GM18867 (cell line): ENCODE data around the gene ZNF444.

Source experiments
- ATAC-seq: cut with Tn5 transposase; IDR thresholded peaks from one replicate; pipeline ENCODE4 v1.9.1; 2021; ENCODE audit warnings: mild to moderate bottlenecking, moderate library complexity; ENCODE audit not compliant: unreplicated experiment

Gene ZNF444

DNA sequence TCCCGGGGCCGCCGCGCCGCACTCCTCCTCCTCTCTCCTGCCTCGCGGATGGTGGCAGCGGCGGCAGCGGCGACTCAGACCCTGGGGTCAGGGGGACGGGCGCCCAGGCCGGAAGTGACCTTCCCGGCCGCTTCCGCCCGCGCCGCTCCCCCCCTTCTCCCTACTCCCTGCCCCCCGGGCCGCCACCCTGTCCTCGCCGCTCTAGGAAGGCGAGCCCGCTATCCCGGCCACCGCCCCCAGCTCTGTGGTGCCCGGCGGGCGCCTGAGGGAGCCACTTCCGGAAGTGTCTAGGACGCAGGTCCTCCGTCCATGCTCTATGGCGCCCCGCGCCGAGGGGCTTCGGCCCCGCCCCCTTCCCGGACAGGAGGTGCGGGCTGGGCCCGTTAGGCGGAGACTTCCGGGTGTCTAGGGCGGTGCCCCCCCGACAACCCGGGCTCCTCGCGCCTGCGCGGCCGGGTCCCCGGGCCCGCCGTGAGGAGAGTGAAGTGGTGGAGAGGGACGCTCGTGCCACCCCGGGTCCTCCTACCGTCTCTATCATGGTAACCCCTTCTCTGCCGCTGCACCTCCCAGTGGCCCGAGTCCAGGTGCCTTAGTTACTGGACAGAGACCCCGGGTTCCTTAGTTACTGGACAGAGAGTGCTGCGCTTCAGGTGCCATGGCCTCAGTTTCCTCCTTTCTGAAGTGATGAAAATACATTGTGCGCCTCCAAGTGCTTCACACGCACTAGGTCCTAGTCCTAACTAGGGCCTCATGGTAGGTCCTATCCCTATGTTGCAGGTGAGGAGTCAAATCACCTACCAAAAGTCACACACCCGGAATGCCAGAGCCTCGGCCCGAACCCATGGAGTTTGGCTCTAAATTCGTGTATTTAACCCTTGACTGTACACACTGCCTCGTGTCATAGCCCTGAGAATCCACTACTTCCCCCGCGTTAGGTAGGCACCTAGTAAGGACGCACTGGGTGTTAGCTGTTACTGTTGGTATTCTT is 19.6 kb upstream of the ZNF444 start, which contains the start of gene ZNF787:
TSS of gene ZNF787 (minus strand) at position 116 of the 988 bp plus-strand sequence. CDS start 18,078 bp downstream, outside the sequence.
- ATAC-seq: peak; percentile 86

DNA sequence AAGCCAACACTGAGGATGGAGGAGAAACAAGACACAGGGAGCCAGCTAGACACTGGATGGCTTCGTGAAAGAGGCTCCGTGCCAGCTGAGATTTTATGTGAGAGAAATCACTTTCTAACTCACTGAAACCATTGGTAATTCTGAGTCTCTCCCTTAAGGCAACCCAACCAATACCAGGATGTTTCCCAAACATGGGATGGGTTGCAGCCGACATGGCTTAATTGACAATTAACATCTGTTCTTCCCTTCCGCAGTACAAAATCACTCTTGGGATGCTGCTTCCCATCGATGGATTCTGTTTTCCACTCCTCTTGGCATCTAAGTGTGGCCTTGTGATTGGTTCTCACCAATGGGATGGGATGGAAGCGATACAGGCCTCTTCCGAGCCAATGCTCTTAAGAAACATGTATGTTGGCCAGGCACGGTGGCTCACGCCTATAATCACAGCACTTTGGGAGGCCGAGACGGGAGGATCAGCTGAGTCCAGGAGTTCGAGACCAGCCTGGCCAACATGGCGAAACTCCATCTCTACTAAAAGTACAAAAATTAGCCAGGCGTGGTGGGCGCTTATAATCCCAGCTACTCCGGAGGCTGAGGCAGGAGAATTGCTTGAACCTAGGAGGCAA is 17.7 kb upstream of the ZNF444 start:
- ATAC-seq: no peak

DNA sequence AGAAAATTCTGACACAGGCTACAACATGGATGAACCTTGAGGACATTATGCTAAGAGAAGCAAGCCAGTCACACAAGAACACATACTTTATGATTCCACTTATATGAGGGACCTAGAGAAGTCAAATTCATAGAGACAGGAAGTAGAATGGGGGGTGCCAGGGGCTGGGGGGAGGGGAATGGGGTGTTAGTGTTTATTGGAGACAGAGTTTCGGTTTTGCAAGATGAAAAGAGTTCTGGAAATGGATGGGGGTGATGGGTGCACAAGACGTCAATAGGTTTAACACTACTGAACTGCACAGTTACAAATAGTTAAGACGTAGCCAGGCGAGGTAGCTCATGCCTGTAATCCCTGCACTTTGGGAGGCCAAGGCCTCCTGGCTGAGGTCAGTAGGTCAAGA is 16.5 kb upstream of the ZNF444 start:
- ATAC-seq: no peak

DNA sequence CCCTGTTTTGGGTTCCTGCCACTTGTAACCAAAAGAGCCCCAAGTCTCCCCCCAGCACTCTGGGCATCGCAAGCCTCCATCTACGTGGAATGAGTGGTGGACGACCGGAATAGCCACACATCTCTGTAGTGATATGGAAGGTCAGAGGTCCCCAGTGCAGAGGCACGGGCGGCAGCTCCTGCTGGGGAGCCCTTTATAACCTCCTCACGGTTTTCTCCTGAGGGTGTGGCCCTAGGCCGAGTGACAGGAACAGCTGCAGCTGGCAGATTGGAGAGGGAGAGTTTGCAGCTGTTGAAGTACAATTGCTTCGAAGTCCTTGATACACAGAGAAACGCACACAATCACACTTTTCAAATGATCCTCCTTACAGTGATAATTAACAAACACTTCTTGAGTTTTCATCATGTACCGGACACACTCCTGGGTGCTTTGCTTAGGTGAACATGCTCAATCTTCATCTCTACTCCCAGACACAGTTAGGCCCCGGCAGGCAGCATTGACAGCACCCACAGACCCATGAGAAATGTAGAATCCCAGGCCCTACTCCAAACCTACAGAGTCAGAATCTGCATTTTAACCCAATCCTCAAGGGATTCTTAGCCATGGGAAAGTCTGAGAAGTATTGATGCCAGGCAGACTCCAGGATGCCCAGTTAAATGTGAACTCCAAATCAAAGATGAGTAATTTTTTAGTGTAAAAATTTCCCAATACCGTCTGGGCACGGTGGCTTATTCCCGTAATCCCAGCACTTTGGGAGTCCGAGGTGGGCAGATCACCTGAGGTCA is 15.1 kb upstream of the ZNF444 start:
- ATAC-seq: no peak

DNA sequence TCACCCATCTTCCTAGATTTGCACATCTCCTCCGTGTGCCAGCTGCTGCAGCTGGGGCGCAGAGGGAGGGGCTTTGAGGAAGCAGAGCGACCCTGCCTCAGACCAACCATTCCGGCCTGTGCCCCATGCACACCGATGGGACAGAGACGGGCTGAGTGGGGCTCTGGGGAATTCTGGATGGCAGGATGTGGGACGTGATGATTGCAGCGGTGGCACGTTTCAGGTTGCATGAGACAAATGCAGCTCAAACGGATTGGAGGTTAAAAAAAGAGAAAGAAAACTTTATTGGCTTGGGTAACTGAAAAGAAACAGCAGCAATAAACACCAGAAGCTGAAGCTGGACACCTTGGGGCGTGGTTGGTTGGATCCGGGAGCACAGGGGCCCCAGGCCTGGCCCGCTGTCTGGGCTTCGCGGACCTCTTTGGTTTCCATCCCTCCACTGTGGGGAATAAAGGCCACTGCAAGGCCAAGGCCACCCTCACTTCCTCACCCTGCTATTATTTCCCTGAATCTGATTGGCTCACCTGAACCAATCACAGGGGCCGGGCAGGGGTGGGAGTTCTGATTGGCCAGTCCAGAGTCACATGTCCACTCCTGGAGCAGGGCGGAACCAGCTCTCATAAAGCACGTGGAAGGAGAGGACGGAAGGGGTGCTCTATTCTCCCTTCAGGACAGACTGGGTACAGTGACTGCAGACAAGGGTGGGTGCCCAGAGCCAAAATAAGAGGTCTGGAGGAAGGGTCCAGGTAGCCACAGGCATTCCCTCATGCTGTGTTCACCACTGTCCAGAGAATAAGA is 13.9 kb upstream of the ZNF444 start:
- no peak for ATAC-seq

- ATAC-seq: no peak
Observed at GRCh38 chr19:56130006-56130405, 11.1 kb upstream of the ZNF444 start.

DNA sequence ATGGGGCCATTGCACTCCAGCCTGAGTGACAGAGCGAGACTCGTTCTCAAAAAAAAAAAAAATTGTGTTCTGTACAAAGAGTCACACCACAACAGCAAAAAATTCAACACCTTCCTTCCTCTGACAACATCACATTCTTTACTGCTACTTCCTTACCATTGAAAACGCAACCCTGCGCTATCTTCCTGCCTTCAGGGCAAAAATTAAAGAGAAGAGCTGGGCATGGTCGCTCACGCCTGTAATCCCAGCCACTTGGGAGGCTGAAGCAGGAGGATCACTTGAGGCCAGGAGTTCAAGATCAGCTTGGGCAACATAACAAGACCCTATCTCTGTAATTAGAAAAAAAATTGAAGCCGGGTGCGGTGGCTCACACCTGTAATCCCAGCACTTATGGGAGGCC is 9.4 kb upstream of the ZNF444 start:
- ATAC-seq: no peak

DNA sequence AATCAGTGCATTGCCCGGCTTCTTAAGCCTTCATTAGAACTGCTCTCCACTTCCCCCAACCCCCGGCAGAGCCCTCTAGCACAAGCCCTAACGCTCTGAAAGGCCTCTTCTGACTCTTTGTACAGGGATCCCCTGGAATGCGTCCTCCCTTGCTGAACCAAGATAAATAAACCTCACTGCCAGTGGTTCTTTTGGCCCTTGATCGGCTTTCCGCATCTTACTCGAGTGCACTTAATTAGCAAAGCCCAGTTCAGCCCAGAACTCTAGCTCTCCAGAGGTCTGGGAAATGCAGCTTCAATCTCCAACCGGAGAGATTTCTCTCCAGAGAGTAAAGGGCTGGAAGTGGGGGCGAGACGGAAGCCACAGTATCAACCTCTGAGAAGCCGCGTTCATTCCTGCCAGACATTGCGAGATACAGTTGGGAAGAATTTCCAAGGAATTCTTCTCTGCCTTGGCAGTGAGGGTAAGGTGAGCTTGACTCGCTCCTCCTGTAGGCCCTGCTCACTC is 8.7 kb upstream of the ZNF444 start:
- ATAC-seq: no peak

GRCh38 chr19:56133858-56134653 is 7.0 kb upstream of the ZNF444 start:
- no peak for ATAC-seq

GRCh38 chr19:56134654-56134921 is 6.5 kb upstream of the ZNF444 start:
- no peak for ATAC-seq

DNA sequence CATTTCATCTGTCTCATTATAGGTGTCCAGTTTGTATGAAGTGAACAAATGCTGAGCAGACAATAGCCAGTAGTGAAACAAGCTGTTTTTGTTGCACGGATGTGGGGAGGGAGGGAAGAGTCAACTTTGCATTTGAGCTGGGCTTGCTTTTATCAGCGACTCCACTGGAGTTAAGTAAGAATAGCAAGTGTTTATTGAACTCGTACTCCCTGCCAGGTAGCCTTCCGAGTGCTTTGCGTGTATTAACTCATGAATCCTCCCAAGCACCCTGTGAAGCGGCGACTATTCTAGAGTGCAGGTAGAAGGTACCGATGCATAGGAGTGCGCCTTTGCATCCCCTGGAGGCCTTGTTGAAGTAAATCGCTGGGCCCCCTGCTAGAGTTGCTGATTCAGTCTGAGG is 4.7 kb upstream of the ZNF444 start:
- no peak for ATAC-seq

DNA sequence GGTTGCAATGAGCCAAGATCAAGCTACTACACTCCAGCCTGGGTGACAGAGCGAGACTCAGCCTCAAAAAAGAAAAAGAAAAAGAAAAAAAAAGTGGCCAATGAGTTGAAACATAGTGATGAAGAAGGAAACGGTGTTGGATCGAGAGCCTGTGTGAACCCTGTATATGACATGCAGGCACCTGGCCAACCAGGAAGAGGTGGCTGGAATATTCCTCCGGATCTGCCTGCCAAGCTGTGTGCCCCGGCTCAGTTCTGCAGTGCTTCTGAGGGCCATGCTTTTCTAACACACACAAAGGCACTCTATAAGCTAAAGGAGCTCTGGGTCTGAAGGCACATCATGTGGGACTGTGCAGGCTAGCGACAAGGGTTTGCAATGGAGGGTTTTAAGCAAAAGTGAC is 3.7 kb upstream of the ZNF444 start:
- ATAC-seq: no peak

- ATAC-seq: no peak
Observed at GRCh38 chr19:56138069-56138468, 3.0 kb upstream of the ZNF444 start.

GRCh38 chr19:56139847-56140582 is 1.1 kb upstream of the ZNF444 start:
- ATAC-seq: no peak

DNA sequence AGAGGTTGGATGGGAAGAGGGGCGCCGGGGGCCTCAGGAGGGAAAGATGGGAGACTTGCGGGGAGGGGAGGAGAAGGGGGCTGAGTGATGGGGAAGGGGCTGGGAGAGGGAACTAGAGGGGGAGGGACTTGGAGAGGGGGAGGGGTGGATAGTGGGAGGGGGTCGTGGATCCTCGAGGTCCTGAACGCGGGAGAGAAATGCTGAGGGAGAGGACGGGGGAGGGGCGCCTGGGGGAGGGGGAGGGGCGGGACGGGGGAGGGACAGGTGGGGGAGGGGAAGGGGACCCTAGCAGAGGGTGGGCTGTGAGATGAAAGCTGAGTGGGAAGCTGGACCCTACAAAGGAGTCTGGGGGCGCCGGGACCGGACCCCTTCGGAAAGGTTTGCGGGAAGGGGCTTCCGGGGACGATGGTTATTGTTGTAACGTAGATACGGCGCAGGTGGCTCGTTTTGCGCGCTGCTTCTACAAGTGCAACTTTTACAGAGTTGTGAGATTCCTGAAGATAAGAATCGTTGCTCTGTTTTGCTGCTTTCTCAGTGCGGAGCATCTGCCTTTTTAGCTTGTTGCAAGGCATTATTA is 418 bp downstream of the ZNF444 start:
- no peak for ATAC-seq

GRCh38 chr19:56142087-56142787 is 1.1 kb downstream of the ZNF444 start:
- ATAC-seq: no peak

- no peak for ATAC-seq
Observed at GRCh38 chr19:56142897-56143434, 1.9 kb downstream of the ZNF444 start.

- no peak for ATAC-seq
Observed at GRCh38 chr19:56144376-56144775, 3.3 kb downstream of the ZNF444 start.
